NB4 (cell line): ENCODE results near the gene GOLGA6B.

Experiments
- POLR2A ChIP-seq: IDR thresholded peaks from 2 replicates; pipeline ENCODE4 v1.6.1; 2011; ENCODE audit warnings: mild to moderate bottlenecking; ENCODE audit not compliant: insufficient read length; ENCODE audit errors: extremely low read depth
- TF ChIP-seq, protein P1 (sequence below): IDR thresholded peaks from one replicate; pipeline ENCODE4 v1.5.1; 2012; ENCODE audit warnings: low read depth, low read length

DNA sequence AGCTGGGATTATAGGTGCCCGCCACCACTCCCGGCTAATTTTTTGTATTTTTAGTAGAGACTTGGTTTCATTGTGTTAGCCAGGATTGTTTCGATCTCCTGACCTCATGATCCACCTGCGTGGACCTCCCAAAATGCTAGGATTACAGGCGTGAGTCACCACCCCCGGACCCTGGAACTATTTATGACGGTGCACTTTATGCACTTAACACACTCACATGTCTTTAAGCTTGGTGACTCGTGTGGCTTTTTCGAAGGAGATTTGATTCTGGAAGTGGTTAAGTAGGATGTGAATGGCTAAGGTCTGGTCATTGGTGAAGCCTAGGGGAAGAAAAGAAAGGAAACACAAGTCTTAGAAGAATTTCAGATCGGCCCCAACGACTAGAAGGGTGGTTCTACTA, 51.8 kb downstream of the GOLGA6B start:
- TF ChIP-seq, protein P1, sequence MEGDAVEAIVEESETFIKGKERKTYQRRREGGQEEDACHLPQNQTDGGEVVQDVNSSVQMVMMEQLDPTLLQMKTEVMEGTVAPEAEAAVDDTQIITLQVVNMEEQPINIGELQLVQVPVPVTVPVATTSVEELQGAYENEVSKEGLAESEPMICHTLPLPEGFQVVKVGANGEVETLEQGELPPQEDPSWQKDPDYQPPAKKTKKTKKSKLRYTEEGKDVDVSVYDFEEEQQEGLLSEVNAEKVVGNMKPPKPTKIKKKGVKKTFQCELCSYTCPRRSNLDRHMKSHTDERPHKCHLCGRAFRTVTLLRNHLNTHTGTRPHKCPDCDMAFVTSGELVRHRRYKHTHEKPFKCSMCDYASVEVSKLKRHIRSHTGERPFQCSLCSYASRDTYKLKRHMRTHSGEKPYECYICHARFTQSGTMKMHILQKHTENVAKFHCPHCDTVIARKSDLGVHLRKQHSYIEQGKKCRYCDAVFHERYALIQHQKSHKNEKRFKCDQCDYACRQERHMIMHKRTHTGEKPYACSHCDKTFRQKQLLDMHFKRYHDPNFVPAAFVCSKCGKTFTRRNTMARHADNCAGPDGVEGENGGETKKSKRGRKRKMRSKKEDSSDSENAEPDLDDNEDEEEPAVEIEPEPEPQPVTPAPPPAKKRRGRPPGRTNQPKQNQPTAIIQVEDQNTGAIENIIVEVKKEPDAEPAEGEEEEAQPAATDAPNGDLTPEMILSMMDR = no peak
- no peak for TF ChIP-seq POLR2A
